ENCODE data around the gene HMCN2.

DNA sequence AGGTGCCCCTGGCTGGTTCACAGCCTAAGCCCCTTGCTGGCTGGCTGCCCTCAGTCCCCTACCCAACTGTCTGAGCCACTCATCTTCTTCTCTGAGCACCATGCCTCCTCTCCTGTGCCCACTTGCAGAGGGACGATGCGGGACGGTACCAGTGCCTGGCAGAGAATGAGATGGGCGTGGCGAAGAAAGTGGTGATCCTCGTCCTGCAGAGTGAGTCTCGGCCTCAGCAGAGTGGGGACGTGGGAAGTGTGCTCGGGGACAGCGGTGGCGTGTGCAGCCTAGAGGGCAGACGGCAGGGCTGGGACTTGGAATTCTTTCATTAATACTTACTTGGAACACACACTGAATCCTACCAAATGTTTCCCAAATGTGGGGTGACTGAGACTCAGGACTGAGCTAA lies 144.9 kb downstream of the HMCN2 start:
- TF ChIP-seq POLR2A (IDR thresholded peaks at IDR 0.05) (no peak), CTCF (IDR thresholded peaks at IDR 0.05) (no peak)
